Measurements from ENCODE around the gene TTYH3.

DNA sequence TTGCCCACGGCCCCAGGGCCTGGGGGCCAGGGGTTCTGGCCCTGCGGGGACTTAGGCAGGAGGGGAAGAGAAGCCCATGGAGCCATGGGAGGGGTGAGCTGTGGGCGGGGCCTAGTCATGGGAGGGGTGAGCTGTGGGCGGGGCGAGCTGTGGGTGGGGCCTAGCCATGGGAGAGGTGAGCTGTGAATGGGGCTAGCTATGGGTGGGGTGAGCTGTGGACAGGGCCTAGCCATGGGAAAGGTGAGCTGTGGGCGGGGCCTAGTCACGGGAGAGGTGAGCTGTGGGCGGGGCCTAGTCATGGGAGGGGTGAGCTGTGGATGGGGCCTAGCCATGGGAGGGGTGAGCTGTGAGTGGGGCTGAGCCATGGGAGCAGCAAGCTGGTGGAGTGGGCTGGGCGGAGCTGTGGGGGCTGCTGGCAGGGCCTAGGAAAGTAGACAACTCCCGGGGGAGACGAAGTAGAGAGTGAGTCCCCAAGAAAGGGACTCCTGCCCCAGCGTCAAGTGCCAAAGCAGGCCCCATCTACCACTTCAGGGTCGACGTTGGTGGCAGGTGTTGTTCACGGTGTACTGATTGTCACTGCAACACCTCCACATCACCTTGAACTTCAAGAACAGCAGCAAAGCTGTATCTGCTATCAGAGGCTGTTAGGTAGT is 19.2 kb upstream of the TTYH3 start:
- TF ChIP-seq EZH2 (IDR thresholded peaks at IDR 0.05; ENCODE audit: low read depth) (no peak), CTCF (conservative IDR thresholded peaks at IDR 0.05) (no peak)
